HG03135 (cell line): Measurements from ENCODE around the gene GLS2.
"Not testable (repeated sequence)": the region's sequence is repeated elsewhere in the genome, so short reads cannot be mapped to it uniquely, and the experiment has no call there.

Experiments
- ATAC-seq: cut with Tn5 transposase; IDR thresholded peaks from one replicate; pipeline ENCODE4 v1.9.1; 2021; ENCODE audit warnings: mild to moderate bottlenecking, moderate library complexity; ENCODE audit not compliant: unreplicated experiment

The GLS2 gene

GRCh38 chr12:56493409-56494105, 5.6 kb upstream of the GLS2 start:
- not testable (repeated sequence) for ATAC-seq

GRCh38 chr12:56490360-56490759, 2.4 kb upstream of the GLS2 start:
- ATAC-seq = no peak

- peak; percentile 28 for ATAC-seq
Measured at GRCh38 chr12:56487448-56488040, 417 bp downstream of the GLS2 start.

GRCh38 chr12:56486694-56487093, 1.3 kb downstream of the GLS2 start:
- no peak for ATAC-seq

- ATAC-seq = no peak
Measured at GRCh38 chr12:56484566-56484965, 3.4 kb downstream of the GLS2 start.

GRCh38 chr12:56479625-56480024, 8.3 kb downstream of the GLS2 start:
- no peak for ATAC-seq

- no peak for ATAC-seq
Measured at GRCh38 chr12:56477521-56478225, 10.3 kb downstream of the GLS2 start.

- no peak for ATAC-seq
Measured at GRCh38 chr12:56476972-56477432, 11.0 kb downstream of the GLS2 start.

- ATAC-seq = no peak
Measured at GRCh38 chr12:56476143-56476542, 11.8 kb downstream of the GLS2 start.

GRCh38 chr12:56474389-56474788, 13.6 kb downstream of the GLS2 start:
- no peak for ATAC-seq

- ATAC-seq = no peak
Measured at GRCh38 chr12:56469007-56469930, 18.7 kb downstream of the GLS2 start.

GRCh38 chr12:56468216-56469006, 19.6 kb downstream of the GLS2 start, which contains the start of gene SPRYD4:
TSS of gene SPRYD4 (plus strand) at chr12:56468578. CDS start at chr12:56468592, 14 bp downstream.
- ATAC-seq = peak; percentile 80

GRCh38 chr12:56462565-56462964, 25.4 kb downstream of the GLS2 start:
- no peak for ATAC-seq

- no peak for ATAC-seq
Measured at GRCh38 chr12:56461235-56462159, 26.5 kb downstream of the GLS2 start.

- no peak for ATAC-seq
Measured at GRCh38 chr12:56457817-56458216, 30.1 kb downstream of the GLS2 start.

GRCh38 chr12:56454557-56454956, 33.4 kb downstream of the GLS2 start, which contains the start of gene MIP:
TSS of gene MIP (minus strand) at chr12:56454657. CDS start at chr12:56454613, 44 bp downstream.
- no peak for ATAC-seq

GRCh38 chr12:56451147-56451546, 36.8 kb downstream of the GLS2 start:
- no peak for ATAC-seq

GRCh38 chr12:56450241-56450640, 37.7 kb downstream of the GLS2 start:
- no peak for ATAC-seq

GRCh38 chr12:56449622-56449984, 38.4 kb downstream of the GLS2 start:
- no peak for ATAC-seq
